CD4-positive, alpha-beta T cell treated with Interleukin-6 at 100 ng/mL for 8 hours (primary cell): ENCODE data around the gene ANKRD28.
"Not testable (repeated sequence)": the region's sequence is repeated elsewhere in the genome, so short reads cannot be mapped to it uniquely, and the experiment has no call there.

Experiments used
- DNase-seq: peaks from one replicate; pipeline ENCODE4 v3.0.0-alpha.2; 2020; ENCODE audit warnings: mixed read lengths, low spot score

ANKRD28 gene

GRCh38 chr3:15797642-15798303, at the start of gene ANKRD28:
Gene ANKRD28 (minus strand): TSS chr3:15797979. CDS start chr3:15796521, 1,458 bp downstream.
- peak; percentile 43 for DNase-seq

GRCh38 chr3:15847239-15847638, 49.5 kb upstream of the ANKRD28 start:
- DNase-seq = no peak

GRCh38 chr3:15846606-15847005, 48.8 kb upstream of the ANKRD28 start:
- no peak for DNase-seq

- no peak for DNase-seq
Observed at GRCh38 chr3:15845475-15845874, 47.7 kb upstream of the ANKRD28 start.

DNA sequence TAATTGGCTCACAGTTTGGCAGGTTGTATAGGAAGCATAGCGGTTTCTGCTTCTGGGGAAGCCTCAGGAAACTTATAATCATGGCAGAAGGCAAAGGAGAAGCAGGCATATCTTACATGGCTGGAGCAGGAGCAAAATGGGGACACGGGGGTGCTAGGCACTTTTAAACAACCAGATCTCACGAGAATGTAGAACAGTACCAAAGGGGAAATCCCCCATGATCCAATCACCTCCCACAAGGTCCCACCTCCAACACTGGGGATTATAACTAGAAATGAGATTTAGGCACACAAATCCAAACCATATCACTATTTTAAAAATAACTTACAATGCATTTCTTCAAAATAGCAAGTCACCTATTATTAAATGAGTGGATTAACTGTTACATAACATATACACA, 47.1 kb upstream of the ANKRD28 start:
- no peak for DNase-seq

DNA sequence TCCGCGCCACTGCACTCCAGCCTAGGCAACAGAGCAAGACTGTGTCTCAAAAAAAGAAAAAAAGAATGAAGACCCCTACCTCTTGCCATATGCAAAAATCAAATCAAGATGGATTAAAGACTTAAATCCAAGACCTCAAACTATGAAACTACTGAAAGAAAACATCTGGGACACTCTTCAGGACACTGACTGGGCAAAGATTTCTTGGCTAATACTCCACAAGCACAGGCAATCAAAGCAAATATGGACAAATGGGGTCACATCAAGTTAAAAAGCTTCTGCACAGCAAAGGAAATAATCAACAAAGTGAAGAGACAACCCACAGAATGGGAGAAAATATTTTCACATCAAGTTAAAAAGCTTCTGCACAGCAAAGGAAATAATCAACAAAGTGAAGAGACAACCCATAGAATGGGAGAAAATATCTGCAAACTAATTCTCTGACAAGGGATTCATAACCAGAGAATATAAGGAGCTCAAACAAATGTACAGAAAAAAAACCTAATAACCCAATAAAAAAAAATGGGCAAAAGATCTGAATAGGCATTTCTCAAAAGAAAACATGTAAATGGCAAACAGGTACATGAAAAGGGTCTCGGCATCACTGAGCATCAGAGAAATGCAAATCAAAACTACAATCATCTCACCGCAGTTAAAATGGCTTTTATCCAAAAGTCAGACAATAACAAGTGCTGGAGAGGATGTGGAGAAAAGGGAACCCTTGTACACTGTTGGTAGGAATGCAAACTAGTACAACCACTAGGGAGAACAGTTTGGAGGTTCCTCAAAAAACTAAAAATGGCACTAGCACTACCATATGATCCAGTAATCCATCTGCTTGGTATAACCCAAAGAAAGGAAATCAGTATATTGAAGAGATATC, 43.6 kb upstream of the ANKRD28 start:
- not testable (repeated sequence) for DNase-seq

DNA sequence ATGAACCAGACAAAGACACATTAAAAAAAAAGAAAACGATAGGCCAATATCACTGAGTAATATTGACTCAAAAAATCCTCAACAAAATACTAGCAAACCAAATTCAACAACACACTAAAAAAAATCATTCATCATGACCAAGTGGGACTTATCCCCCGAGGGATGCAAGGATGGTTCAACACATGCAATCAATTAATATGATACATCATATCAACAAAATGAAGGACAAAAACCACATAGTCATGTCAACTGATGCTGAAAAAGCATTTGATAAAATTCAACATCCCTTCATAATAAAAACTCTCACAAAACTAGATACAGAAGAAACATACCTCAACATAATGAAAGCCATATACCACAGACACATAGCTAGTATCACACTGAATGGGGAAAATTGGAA, 41.8 kb upstream of the ANKRD28 start:
- DNase-seq = no peak

- no peak for DNase-seq
Observed at GRCh38 chr3:15831927-15832326, 34.1 kb upstream of the ANKRD28 start.

DNA sequence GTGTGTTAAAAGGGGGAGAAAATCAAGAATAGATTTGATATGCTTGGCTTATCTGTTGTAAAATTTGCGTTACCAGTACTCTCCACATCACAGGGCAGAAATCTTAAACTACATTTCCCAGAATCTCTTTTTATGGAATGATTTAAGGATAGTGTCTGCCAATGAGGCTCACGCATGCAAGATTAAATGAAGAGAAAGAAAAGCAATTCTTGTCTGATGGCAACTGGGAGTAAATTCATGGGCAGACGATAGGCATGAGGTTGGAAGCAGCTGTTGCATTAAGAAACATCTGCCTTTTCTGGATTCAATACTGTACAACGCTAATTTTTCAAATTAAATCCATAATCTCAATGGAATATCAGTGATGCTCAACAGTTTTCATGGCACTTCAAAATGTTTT, 27.2 kb upstream of the ANKRD28 start:
- DNase-seq = no peak

DNA sequence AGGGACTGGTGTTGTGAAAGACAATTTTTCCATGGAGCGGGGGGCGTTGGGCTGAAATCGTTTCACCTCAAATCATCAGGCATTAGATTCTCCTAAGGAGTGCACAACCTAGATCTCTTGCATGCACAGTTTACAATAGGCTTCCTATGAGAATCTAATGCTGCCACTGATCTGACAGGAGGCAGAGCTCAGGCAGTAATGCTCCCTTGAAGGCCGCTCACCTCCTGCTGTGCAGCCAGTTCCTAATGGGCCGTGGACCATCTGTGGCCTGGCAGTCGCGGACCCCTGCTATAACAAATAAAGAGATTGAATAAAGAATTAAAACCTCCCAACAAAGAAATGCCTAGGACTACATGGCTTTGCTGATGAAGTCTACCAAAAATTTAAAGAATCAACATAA, 25.3 kb upstream of the ANKRD28 start:
- no peak for DNase-seq

- no peak for DNase-seq
Observed at GRCh38 chr3:15822281-15822680, 24.5 kb upstream of the ANKRD28 start.

DNA sequence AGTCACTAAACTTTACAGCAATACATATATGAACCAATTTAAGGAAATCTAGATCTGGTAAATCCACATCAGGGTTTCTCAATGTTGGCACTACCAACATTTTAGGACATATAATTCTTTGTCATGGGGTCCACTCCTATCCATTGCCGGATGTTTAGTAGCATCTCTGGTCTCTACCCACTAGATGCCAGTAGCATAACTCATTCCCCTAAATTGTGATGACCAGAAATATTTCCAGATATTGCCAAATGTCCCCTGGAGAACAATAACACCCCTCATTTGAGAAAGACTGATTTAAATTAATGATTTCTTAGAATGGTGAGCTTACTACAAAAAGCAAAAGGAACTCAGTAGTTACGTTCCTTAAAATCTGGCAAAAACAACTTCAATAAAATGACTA, 23.1 kb upstream of the ANKRD28 start:
- DNase-seq = no peak

- DNase-seq = no peak
Observed at GRCh38 chr3:15819576-15819975, 21.8 kb upstream of the ANKRD28 start.

GRCh38 chr3:15819043-15819442, 21.3 kb upstream of the ANKRD28 start:
- DNase-seq = no peak

GRCh38 chr3:15815696-15816095, 17.9 kb upstream of the ANKRD28 start:
- peak; percentile 21 for DNase-seq

DNA sequence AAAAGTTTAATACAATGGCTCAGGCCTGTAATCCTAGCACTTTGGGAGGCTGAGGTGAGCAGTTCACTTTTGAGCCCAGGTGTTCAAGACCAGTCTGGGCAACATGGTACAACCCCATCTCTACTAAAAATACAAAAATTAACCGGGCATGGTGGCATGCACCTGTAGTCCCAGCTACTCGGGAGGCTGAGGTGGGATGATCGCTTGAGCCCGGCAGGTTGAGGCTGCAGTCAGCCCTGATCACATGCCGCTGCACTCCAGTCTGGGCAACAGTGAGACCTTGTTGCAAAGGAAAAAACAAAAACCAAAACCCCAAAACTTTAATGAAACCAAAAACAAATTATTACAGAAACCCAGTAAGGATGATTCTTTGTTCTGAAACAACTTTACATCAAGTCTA, 15.3 kb upstream of the ANKRD28 start:
- not testable (repeated sequence) for DNase-seq

GRCh38 chr3:15812183-15812582, 14.4 kb upstream of the ANKRD28 start:
- peak; percentile 8 for DNase-seq

DNA sequence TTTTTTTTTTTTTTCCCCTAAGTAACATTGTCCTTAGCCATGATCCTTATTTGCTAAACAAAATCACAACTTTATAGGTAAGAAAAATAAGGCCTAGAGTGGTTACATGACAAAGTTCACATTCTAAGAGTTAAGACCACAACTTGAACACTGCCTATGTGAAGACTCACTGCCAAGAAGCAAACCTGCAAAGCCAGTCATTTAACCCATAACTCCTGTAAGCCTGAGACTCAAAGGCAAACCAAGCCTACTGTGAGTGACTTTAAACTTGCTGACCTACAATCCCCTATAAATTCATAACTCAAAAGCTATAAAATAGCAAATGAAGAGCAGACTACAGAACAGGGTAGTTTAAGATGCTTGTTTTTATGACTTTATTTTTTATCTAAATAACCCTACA, 12.9 kb upstream of the ANKRD28 start:
- DNase-seq = no peak

- no peak for DNase-seq
Observed at GRCh38 chr3:15809313-15809712, 11.5 kb upstream of the ANKRD28 start.

DNA sequence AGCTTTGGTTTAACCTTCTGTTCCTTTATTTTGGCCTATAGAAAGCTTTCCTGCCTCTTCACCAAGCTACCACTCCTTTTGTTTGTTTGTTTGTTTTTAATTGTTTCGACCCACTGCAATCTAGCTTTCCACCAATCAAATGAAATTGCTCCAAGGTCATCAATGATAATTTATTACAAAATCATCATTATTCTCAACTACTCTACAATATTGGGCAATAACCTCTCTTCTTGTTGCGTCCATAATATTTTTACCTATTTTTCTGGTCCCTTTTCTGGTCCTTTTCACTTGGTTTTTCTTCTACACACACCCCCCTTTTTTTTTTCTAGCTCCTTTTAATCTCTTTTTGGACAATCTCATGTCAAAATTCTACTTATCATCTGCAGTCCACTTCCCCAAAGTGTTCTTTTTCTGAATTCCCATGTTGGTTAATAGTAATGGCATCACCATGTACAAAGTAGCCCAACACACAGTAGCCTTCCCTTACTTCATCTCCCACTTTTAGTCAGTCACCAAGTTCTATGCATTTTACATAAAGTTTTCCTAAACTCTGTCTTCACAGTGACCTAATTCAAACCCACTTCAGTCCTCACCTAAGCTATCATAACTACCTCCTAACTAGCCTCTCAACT, 11.0 kb upstream of the ANKRD28 start:
- DNase-seq = no peak

GRCh38 chr3:15805756-15806266, 8.0 kb upstream of the ANKRD28 start:
- no peak for DNase-seq

DNA sequence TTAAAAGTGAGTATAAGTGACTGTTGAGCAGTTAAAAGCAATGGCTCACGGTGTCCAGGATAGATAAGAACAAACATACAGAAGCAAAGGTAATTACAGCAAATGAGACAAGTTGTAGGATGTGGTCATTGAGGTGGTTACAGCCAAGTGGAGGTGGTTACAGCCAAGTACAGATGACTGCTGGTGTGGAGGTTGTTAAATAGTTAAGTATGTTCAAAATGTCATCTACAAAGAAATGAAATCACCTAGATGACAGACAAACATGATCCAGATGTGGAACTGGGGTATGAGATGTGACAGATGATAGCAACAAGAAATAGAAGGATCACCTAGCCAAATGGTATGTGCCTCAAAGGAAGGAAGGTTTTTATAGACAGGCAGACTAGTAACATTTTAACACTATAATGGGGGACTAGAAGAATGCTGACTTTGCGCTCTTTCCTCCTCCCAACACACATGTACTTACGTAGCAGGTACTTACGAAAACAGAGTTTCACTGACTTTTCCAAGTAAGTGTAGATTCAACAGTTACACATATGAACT, 6.8 kb upstream of the ANKRD28 start:
- peak; percentile 7 for DNase-seq
